IPS-NIHi7 (cell line): Measurements from ENCODE around the gene SLC28A1.

ENCODE experiments used
- DNase-seq: peaks from one replicate; pipeline ENCODE4 v3.0.0; 2012; ENCODE audit warnings: mixed read lengths; ENCODE audit errors: extremely low spot score

Gene SLC28A1

DNA sequence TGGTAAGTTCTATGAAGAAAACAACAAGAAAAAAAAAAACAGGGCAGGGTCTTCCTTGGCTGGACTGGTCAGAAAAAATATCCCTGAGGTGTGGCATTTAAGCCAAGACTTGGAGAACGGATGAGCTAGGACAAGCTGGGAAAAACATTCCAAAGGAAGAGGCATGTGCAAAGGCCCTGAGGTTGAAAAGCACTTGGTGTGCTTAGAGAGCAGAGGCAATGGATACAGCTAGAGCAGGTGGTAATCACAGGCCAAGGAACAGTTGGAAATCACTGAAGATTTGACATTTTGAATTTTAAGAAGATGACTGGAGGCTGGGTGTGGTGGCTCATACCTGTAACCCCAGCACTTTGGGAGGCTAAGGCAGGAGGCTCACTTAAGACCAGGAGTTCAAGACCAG, 54.3 kb downstream of the SLC28A1 start:
- DNase-seq = no peak

- DNase-seq = no peak
These were observed 55.9 kb downstream of the SLC28A1 start for GRCh38 chr15:84940399-84940798.

DNA sequence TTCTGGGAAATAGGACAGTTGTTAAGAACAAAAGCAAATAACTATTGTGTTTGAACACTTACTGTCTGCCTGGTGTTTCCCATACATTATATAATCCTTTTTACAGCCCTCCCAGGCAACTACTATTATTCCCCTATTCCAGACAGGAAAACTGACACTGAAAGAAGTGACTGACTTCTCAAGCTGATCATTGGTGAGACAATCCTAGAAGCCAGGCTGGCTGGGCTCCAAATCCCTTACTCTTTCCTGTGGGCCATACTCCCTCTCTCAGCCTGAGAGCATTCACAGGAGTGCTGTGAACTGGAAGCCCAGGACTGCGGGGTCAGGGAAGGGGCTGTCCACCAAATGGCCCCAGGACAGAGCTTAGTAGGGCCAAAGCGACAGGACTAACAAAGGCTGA, 58.0 kb downstream of the SLC28A1 start:
- no peak for DNase-seq

DNA sequence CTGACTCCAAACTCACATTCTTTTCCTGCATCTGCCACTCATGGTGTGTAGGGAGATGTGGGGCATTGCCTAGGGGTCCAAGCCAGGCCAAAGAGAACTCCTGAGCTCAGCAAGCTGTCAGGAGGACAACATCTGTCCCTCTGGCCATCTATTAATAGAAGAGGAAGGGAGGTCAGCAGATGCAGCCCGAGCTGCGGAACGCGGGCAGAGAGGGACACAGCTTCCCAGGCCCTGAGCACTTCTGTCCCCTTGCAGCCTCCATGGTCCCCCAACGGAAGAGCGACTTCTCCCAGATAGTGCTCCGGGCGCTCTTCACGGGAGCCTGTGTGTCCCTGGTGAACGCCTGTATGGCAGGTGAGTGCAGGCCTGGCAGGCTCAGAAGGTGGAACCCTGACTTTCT, 59.8 kb downstream of the SLC28A1 start:
- no peak for DNase-seq

DNA sequence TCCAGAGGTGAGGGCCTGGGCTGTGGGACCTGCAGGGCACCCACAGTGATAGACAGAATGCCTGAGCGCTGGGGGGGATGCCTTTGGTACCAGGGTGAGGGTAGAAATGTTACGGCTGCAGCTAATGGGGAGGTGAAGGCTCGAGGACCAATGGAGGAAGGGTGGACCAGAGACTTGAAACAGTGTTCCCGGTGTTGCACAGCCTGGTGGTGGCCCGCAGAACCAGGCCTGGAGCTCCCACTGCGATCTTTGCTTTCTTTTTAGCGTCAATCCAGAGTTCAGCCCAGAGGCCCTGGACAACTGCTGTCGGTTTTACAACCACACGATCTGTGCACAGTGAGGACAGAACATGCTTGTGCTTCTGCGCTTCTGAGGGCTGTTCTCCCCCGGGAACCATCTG, 60.4 kb downstream of the SLC28A1 start:
- DNase-seq = no peak

GRCh38 chr15:84946772-84947489, 62.5 kb downstream of the SLC28A1 start:
- no peak for DNase-seq

DNA sequence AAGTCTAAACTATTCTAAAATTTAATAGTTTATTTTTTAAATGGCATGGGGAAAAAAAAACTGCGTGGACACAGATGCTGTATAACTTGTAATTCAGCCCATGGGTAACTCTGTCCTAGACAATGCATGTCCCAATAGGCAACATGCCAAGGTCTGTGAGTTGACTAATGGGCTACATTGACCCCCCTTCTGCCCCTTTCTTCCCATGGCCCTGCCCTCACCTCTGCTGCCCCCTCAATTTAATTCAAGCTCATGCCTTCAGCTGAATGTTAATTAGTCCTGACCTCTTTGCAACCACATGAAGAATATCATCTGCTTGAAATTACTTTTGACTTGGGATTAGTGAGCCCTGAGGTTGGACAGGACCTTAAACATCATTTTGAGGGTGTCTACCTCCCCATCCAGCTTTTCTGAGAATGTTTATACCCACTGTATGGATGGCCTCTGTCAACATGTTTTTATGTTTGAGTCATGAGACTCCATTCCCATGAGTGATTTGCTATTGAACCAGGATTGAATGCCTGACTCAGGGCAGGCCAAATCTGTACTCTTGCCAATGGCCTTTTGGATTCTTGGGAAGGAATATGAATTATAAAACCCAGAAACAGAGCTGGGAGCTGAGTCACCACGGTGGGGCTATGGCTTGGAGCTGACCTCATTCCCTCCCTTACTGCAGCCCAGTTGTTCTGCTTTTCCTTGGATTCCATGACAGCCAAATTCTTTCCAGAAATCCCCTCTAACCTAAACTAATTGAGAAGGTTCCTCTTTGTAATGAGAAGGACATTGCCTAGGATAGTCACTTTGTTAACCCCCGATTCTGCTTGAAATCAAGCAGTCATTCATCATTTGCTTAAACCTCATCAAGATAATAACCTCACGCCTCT, 63.7 kb downstream of the SLC28A1 start:
- no peak for DNase-seq

GRCh38 chr15:84949043-84949442, 64.6 kb downstream of the SLC28A1 start:
- no peak for DNase-seq

DNA sequence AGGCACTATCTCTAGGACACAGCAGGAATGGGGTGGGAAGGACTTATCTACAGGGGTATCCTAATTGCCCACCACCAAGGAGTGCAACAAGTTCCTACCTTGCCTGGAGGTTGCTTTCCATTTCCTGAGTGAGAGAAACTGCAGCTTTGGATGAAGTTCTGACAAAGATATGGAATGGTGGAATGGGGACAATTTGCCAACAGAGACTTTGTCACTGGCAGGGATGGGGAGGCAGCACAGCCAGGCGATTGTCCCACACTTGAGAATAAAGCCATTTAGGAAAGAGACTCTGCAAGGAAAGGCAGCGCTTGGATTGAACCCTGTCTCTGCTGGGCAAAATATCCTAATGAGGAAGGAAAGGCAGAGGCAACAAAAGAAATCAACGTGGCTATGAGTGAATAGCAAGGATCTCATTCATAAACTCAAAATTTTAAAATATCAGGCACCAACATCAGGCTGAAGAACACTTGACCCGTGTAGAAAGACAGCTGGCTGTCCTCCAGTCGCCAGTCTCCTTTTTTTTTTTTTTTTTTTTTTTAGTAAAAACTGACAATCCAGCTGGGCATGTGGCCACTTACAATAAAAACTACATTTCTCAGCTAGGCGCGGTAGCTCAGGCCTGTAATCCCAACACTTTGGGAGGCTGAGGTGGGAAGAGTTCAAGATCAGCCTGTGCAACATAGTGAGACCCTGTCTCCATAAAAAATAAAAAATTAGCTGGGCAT, 65.5 kb downstream of the SLC28A1 start:
- no peak for DNase-seq

- no peak for DNase-seq
These were observed 66.2 kb downstream of the SLC28A1 start for GRCh38 chr15:84950570-84951111.

DNA sequence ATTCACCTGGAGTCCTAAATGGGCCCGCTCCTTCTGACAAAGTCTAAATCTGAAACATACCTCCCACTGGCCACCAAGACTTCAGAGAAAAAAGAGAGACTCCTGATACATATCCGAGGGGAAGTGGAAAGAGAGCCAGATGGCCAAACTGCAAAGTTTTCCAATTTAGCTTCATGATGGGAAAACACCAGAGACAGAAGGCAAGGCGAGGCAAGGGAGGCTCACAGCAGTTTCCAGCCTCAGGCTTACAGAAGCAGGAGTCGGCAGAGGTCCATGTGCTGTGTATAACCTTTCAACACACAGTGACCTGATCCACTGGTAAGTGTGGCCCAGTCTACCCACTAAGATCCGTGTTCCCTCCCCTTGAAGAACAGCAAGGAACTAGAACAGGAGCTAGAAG, 67.3 kb downstream of the SLC28A1 start:
- DNase-seq = no peak

GRCh38 chr15:84953136-84953535, 68.7 kb downstream of the SLC28A1 start:
- DNase-seq = no peak

DNA sequence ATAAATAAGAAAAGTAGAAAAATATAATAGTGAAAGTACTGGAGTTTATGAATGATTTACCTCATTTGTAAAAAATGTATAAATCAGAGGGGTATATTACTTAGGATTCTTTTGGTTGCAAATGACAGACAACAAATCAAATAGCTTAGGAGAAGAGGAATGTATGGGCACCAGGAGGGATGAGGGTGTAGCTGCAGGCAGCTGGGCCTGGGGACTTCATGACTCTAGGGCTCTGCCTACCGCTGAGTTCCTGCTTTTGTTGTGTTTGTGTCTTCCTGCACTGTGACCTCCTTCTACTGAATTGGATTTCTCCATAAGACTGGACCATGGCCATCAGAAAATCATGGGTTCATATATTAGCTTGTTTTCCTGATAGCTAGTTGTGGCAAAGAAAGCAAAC, 69.3 kb downstream of the SLC28A1 start:
- DNase-seq = no peak

GRCh38 chr15:84955089-84955848, 70.8 kb downstream of the SLC28A1 start:
- DNase-seq = peak; percentile 79

GRCh38 chr15:84956199-84956598, 71.7 kb downstream of the SLC28A1 start:
- no peak for DNase-seq

DNA sequence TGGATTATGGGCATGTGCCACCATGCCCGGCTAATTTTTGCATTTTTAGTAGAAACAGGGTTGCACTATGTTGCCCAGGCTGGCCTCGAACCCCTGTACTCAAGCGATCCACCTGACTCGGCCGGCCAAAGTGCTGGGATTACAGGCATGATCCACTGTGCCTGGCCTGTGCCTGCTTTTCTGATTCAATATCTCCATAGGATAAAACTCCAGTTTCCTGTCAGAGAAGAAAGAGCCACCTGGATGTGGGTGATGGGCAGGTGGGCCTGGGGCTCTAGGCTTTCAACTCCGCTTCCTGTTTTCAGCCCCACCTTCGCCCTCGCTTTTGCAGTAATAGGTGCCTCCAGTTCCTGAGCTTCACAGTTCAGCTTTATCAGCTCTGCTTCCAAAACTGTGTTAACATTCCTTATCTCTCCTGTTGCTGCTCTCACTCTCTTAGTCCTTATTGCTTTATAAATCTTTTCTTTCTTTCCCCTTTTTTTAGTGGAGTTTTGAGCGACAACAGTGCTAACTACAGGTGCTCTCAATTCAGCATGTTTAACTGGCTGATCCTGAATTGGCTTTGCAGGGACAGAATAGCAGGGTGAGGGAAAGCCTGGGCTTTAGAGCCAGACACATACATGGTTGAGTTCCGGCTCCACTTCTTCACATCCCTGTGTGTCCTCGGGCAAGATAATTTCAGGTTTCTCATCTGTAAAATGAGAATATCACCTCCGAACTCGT, 76.1 kb downstream of the SLC28A1 start:
- peak; percentile 59 for DNase-seq

DNA sequence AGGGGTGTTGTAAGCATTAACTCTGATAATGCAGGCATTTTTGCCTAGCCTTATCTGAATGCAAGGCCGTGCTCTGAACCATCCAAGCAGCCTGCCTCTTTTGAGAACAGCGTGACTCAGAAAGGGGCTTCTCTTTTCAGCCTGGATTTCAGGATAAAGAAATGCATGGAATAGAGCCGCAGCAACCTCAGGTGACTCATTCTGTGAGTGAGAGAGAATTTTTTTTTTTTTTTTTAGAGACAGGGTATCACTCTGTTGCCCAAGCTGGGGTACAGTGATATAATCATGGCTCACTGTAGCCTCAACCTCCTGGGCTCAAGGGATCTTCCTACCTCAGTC, 76.6 kb downstream of the SLC28A1 start:
- peak; percentile 53 for DNase-seq

DNA sequence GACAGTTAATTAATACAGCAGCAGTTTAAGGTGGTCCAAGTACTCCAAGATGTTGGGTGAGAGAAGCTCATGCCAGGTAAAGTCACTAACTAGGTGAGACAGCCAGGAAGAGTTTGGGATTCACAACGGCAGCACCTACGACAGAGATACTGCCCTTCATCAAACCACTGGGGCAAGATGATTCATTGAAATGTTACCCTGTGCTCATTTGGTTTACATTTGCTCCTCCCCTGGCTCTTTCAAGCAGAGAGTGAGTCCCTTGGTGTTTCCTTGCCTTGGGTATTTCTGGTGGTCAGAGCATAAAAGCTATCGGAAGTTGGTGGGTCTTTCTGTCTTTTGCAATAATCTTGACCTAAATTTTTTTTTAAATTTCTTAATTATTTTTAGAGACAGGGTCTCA, 77.2 kb downstream of the SLC28A1 start:
- no peak for DNase-seq

GRCh38 chr15:84962955-84963354, 78.5 kb downstream of the SLC28A1 start:
- no peak for DNase-seq

DNA sequence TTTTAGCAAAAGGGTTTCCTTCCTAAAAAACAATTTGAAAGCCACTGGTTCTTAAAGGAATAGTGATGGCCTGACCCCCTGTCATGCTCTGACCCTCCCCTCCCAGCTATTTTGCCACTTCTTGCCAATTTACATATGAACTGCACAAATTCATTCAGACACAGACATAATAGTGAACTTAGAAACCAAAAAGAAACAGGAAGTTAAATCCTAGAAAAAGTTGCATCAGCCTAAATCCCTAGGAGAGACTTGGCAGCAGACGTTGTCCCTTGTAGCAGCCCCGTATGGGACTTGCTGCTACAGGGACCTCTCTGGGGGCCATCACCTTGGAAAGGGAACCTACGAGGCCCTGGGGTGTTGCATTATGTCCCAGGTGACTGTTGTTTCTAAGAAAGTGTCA, 82.9 kb downstream of the SLC28A1 start:
- no peak for DNase-seq

GRCh38 chr15:84968301-84968700, 83.8 kb downstream of the SLC28A1 start:
- DNase-seq = no peak
